ENCODE results near the gene RALGPS2.
"Not testable (repeated sequence)": the region's sequence is repeated elsewhere in the genome, so short reads cannot be mapped to it uniquely, and the experiment has no call there.

The RALGPS2 gene

GRCh38 chr1:178724376-178724727 lies 692 bp upstream of the RALGPS2 start:
- DNase-seq (ENCODE audit: low read depth) = no peak

- peak; percentile 1 for DNase-seq (ENCODE audit: low read depth)
Observed at GRCh38 chr1:178725466-178726086, 532 bp downstream of the RALGPS2 start.

GRCh38 chr1:178726087-178726517 lies 1.1 kb downstream of the RALGPS2 start:
- peak; percentile 48 for DNase-seq (ENCODE audit: low read depth)

GRCh38 chr1:178726545-178726944 lies 1.5 kb downstream of the RALGPS2 start:
- DNase-seq (ENCODE audit: low read depth) = no peak

GRCh38 chr1:178727014-178727895 lies 2.2 kb downstream of the RALGPS2 start:
- no peak for DNase-seq (ENCODE audit: low read depth)

GRCh38 chr1:178733972-178734371 lies 8.9 kb downstream of the RALGPS2 start:
- no peak for DNase-seq (ENCODE audit: low read depth)

- DNase-seq (ENCODE audit: low read depth) = no peak
Observed at GRCh38 chr1:178738780-178739179, 13.7 kb downstream of the RALGPS2 start.

GRCh38 chr1:178739285-178740045 lies 14.4 kb downstream of the RALGPS2 start:
- DNase-seq (ENCODE audit: low read depth) = no peak

- DNase-seq (ENCODE audit: low read depth) = no peak
Observed at GRCh38 chr1:178740491-178740890, 15.4 kb downstream of the RALGPS2 start.

GRCh38 chr1:178740924-178741323 lies 15.9 kb downstream of the RALGPS2 start:
- DNase-seq (ENCODE audit: low read depth) = no peak

- no peak for DNase-seq (ENCODE audit: low read depth)
Observed at GRCh38 chr1:178743801-178744200, 18.8 kb downstream of the RALGPS2 start.

GRCh38 chr1:178745260-178745659 lies 20.2 kb downstream of the RALGPS2 start:
- no peak for DNase-seq (ENCODE audit: low read depth)

- no peak for DNase-seq (ENCODE audit: low read depth)
Observed at GRCh38 chr1:178746345-178746744, 21.3 kb downstream of the RALGPS2 start.

- DNase-seq (ENCODE audit: low read depth) = not testable (repeated sequence)
Observed at GRCh38 chr1:178747361-178747760, 22.3 kb downstream of the RALGPS2 start.

GRCh38 chr1:178749581-178750166 lies 24.6 kb downstream of the RALGPS2 start:
- DNase-seq (ENCODE audit: low read depth) = no peak

GRCh38 chr1:178751046-178751445 lies 26.0 kb downstream of the RALGPS2 start:
- no peak for DNase-seq (ENCODE audit: low read depth)

GRCh38 chr1:178752891-178753290 lies 27.8 kb downstream of the RALGPS2 start:
- DNase-seq (ENCODE audit: low read depth) = no peak

GRCh38 chr1:178754655-178755256 lies 29.7 kb downstream of the RALGPS2 start:
- not testable (repeated sequence) for DNase-seq (ENCODE audit: low read depth)

- DNase-seq (ENCODE audit: low read depth) = no peak
Observed at GRCh38 chr1:178768423-178768822, 43.4 kb downstream of the RALGPS2 start.

- DNase-seq (ENCODE audit: low read depth) = no peak
Observed at GRCh38 chr1:178772952-178773351, 47.9 kb downstream of the RALGPS2 start.

- no peak for DNase-seq (ENCODE audit: low read depth)
Observed at GRCh38 chr1:178774263-178774662, 49.2 kb downstream of the RALGPS2 start.

- no peak for DNase-seq (ENCODE audit: low read depth)
Observed at GRCh38 chr1:178776553-178776952, 51.5 kb downstream of the RALGPS2 start.

Data from stimulated activated CD4-positive, alpha-beta T cell treated with anti-CD3 and anti-CD28 coated beads, Interleukin-2, amount 100 ng/mL, for 4 hours (primary cell).